BLaER1 treated with 17β-estradiol and CSF1 and Interleukin-3, amounts not matched to agents 10 nM and 100 nM (cell line): ENCODE results near the gene KLHL24.
"Not testable (repeated sequence)": the region's sequence is repeated elsewhere in the genome, so short reads cannot be mapped to it uniquely, and the experiment has no call there.

ENCODE experiments used
- H3K27ac ChIP-seq, 11 experiments: shearing (Covaris generic); formaldehyde crosslinking; 2 replicates each; pipeline ENCODE4 v1.8.1; 2022
- H3K27me3 ChIP-seq, 11 experiments: shearing (Covaris generic); formaldehyde crosslinking; 2 replicates each; pipeline ENCODE4 v1.8.1; 2022
- H3K36me3 ChIP-seq, 11 experiments: shearing (Covaris generic); formaldehyde crosslinking; 2 replicates each; pipeline ENCODE4 v1.8.1; 2022
- H3K4me1 ChIP-seq, 10 experiments: shearing (Covaris generic); formaldehyde crosslinking; 2 replicates each; pipeline ENCODE4 v1.8.1; 2022
- H3K4me2 ChIP-seq, 11 experiments: shearing (Covaris generic); formaldehyde crosslinking; 2 replicates each; pipeline ENCODE4 v1.8.1; 2022
- H3K4me3 ChIP-seq, 10 experiments: shearing (Covaris generic); formaldehyde crosslinking; 2 replicates each; pipeline ENCODE4 v1.8.1; 2022
- H3K9ac ChIP-seq, 11 experiments: shearing (Covaris generic); formaldehyde crosslinking; 2 replicates each; pipeline ENCODE4 v1.8.1; 2022
- H3K9me3 ChIP-seq, 11 experiments: shearing (Covaris generic); formaldehyde crosslinking; replicated peaks in 1 of 11; 2 replicates each; pipeline ENCODE4 v1.8.1; 2022
- H4K20me1 ChIP-seq, 11 experiments: shearing (Covaris generic); formaldehyde crosslinking; 2 replicates each; pipeline ENCODE4 v1.8.1; 2022
- Cebpa-rat ChIP-seq, 11 experiments: shearing (Covaris generic); IDR thresholded peaks; 2 replicates each; pipeline ENCODE4 v1.8.1; 2022

Gene KLHL24

DNA sequence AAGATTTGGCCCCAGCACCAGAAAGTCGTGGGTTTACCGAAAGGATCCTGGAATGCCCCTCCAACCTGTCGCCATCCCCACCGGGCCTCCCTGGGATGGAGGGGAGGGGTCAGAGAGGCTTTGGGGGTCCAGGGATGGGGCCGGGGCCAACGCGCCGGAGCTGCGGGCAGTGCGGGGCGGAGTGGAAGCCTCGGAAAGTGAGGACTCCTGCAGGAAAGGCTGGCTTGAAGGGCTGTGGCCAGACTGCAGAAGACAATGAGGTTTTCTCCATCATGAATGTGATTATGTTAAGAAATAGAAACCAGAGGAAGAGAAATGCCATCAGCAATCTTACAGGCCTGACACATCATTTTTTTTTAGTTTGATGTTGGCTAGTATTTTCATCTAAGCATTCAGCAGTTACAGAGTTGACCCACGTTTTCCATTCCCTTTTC lies 62.9 kb downstream of the KLHL24 start:
- peak overlapping the region; percentile 96 to 100 (median 99) for H3K9ac ChIP-seq
- peaks cover 38 to 50% (median 47%) of the 10 kb centered on the region in 10 experiments for H3K4me1 ChIP-seq
- no peaks in the 10 kb centered on the region for H3K9me3 ChIP-seq
- no peaks in the 10 kb centered on the region for H3K27me3 ChIP-seq
- peak overlapping the region; percentile 86 to 99 (median 93) for H3K4me2 ChIP-seq
- H3K36me3 ChIP-seq, result peaks cover 14 to 25% (median 20%) of the 10 kb centered on the region in 11 experiments
- no peak for TF ChIP-seq Cebpa-rat (IDR thresholded peaks at IDR 0.05)
- H4K20me1 ChIP-seq, result peaks cover 29 to 50% (median 44%) of the 10 kb centered on the region in 11 experiments
- H3K4me3 ChIP-seq, result peak overlapping the region; percentile 87 to 100 (median 98)
- H3K27ac ChIP-seq, result peak overlapping the region; percentile 91 to 99 (median 98)

GRCh38 chr3:183698756-183699155 lies 63.3 kb downstream of the KLHL24 start:
- H3K4me2 ChIP-seq, result peak overlapping the region; percentile 86 to 99 (median 93)
- no peaks in the 10 kb centered on the region for H3K9me3 ChIP-seq
- H3K4me3 ChIP-seq, result peak overlapping the region; percentile 87 to 100 (median 98)
- peak overlapping the region; percentile 91 to 99 (median 98); a peak in 21 of 22 replicates for H3K27ac ChIP-seq
- peak overlapping the region; percentile 96 to 100 (median 99) for H3K9ac ChIP-seq
- peaks cover 41 to 53% (median 51%) of the 10 kb centered on the region in 10 experiments for H3K4me1 ChIP-seq
- TF ChIP-seq Cebpa-rat (IDR thresholded peaks at IDR 0.05), result no peak
- peaks cover 14 to 29% (median 20%) of the 10 kb centered on the region in 11 experiments for H3K36me3 ChIP-seq
- H4K20me1 ChIP-seq, result peaks cover 34 to 54% (median 48%) of the 10 kb centered on the region in 11 experiments
- H3K27me3 ChIP-seq, result no peaks in the 10 kb centered on the region

DNA sequence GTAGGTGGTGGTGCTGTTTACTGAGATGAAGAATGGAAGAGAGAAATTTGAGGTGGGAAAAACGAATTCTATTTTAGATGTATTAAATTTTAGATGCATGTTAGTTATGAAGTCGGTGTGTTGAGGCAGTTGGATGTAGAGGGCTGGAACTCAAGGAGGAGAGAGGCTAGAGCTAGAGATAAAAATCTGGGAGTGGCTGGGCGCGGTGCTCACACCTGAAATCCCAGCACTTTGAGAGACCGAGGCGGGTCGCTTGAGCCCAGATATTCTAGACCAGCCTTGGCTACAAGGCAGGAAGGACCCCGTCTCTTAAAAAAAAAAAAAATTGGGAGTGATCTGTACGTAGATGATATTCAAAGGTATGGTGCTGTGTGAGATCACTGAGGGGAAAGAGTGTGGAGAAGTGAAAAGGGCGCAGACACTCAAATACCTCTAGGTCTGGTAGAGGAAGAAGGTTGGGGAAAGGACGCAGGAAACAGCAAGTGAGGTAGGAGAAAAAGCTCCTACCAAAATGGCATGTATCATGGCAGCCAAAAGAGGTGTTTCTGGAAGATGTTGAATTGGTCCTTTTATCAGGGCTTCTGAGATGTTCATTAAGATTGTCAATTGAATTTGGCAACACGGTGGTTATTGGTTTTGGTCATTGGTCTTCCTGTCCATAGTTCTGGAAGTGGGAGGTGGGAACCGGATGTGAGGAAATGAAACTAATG lies 64.0 kb downstream of the KLHL24 start:
- Histone ChIP-seq H3K27ac (peak overlapping the region; percentile 91 to 99 (median 98); a peak in 21 of 22 replicates), H3K4me2 (peak overlapping the region; percentile 86 to 99 (median 93)), H3K27me3 (no peaks in the 10 kb centered on the region), H3K9ac (peak overlapping the region; percentile 96 to 100 (median 99)), H3K4me3 (peak overlapping the region; percentile 87 to 100 (median 98)), H3K36me3 (peaks cover 14 to 36% (median 21%) of the 10 kb centered on the region in 11 experiments), H3K4me1 (peaks cover 47 to 58% (median 54%) of the 10 kb centered on the region in 10 experiments), H4K20me1 (peaks cover 40 to 60% (median 54%) of the 10 kb centered on the region in 11 experiments), H3K9me3 (no peaks in the 10 kb centered on the region)
- no peak for TF ChIP-seq Cebpa-rat (IDR thresholded peaks at IDR 0.05)

- Histone ChIP-seq H3K27me3 (no peaks in the 10 kb centered on the region), H3K9me3 (no peaks in the 10 kb centered on the region), H3K4me3 (peak overlapping the region in 5 of 10 experiments; percentile 94 to 98 (median 98); a peak in 9 of 20 replicates), H3K27ac (peak overlapping the region in 8 of 11 experiments; percentile 94 to 99 (median 99); a peak in 17 of 22 replicates), H4K20me1 (peaks cover 63 to 84% (median 78%) of the 10 kb centered on the region in 11 experiments), H3K36me3 (peaks cover 21 to 57% (median 40%) of the 10 kb centered on the region in 11 experiments), H3K4me1 (peaks cover 48 to 65% (median 55%) of the 10 kb centered on the region in 10 experiments), H3K9ac (peak overlapping the region in 10 of 11 experiments; percentile 63 to 100 (median 98); a peak in 15 of 22 replicates), H3K4me2 (peak overlapping the region; percentile 86 to 99 (median 93); a peak in 21 of 22 replicates)
- TF ChIP-seq Cebpa-rat (IDR thresholded peaks at IDR 0.05), result no peak
Observed at GRCh38 chr3:183701744-183702143, 66.3 kb downstream of the KLHL24 start.

DNA sequence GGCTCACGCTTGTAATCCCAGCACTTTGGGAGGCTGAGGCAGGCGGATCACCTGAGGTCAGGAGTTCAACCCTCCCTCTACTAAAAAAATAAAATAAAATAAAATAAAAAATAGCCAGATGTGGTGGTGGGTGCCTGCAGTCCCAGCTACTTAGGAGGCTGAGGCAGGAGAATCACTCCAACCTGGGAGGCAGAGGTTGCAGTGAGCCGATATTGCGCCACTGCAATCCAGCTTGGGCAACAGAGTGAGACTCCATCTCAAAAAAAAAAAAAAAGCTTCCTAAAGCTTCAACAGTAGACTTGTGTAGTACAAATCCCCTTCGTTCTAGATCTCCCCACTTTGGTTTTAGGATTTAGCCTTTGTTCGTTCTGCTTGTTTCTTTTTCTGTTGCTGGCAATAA lies 68.5 kb downstream of the KLHL24 start:
- H4K20me1 ChIP-seq, result peaks cover 84 to 100% (median 99%) of the 10 kb centered on the region in 11 experiments
- peaks cover 48 to 61% (median 52%) of the 10 kb centered on the region in 10 experiments for H3K4me1 ChIP-seq
- peak overlapping the region in 2 of 11 experiments; percentile 0 to 23; a peak in 3 of 22 replicates for H3K27ac ChIP-seq
- H3K36me3 ChIP-seq, result peaks cover 21 to 79% (median 62%) of the 10 kb centered on the region in 11 experiments
- H3K9ac ChIP-seq, H3K4me3 ChIP-seq, H3K9me3 ChIP-seq, H3K27me3 ChIP-seq: not testable (repeated sequence)
- peak in 2 of 11 experiments; percentile 63 to 77; a peak in 4 of 22 replicates for TF ChIP-seq Cebpa-rat (IDR thresholded peaks at IDR 0.05)
- peak overlapping the region; percentile 31 to 97 (median 91); a peak in 17 of 22 replicates for H3K4me2 ChIP-seq

GRCh38 chr3:183710231-183710630 lies 74.8 kb downstream of the KLHL24 start:
- no peak for TF ChIP-seq Cebpa-rat (IDR thresholded peaks at IDR 0.05)
- H3K9me3 ChIP-seq, result no peaks in the 10 kb centered on the region
- no peak overlapping the region for H3K4me2 ChIP-seq
- H3K27me3 ChIP-seq, result no peaks in the 10 kb centered on the region
- no peak overlapping the region for H3K27ac ChIP-seq
- H3K9ac ChIP-seq, result no peak overlapping the region
- peaks cover 24 to 95% (median 75%) of the 10 kb centered on the region in 11 experiments; a peak in 21 of 22 replicates for H3K36me3 ChIP-seq
- H3K4me3 ChIP-seq, result no peak overlapping the region
- H3K4me1 ChIP-seq, result peaks cover 0 to 12% (median 0%) of the 10 kb centered on the region in 10 experiments; a peak in 2 of 20 replicates
- peaks cover 99 to 100% (median 100%) of the 10 kb centered on the region in 11 experiments for H4K20me1 ChIP-seq

GRCh38 chr3:183711516-183711915 lies 76.1 kb downstream of the KLHL24 start:
- Histone ChIP-seq H3K9me3 (no peaks in the 10 kb centered on the region), H3K27me3 (no peaks in the 10 kb centered on the region), H3K4me1 (peaks cover 0 to 12% (median 0%) of the 10 kb centered on the region in 10 experiments; a peak in 2 of 20 replicates), H3K4me3 (no peak overlapping the region), H3K4me2 (no peak overlapping the region), H3K27ac (no peak overlapping the region), H4K20me1 (peaks cover 94 to 100% (median 100%) of the 10 kb centered on the region in 11 experiments), H3K36me3 (peaks cover 35 to 97% (median 80%) of the 10 kb centered on the region in 11 experiments), H3K9ac (no peak overlapping the region)
- no peak for TF ChIP-seq Cebpa-rat (IDR thresholded peaks at IDR 0.05)

DNA sequence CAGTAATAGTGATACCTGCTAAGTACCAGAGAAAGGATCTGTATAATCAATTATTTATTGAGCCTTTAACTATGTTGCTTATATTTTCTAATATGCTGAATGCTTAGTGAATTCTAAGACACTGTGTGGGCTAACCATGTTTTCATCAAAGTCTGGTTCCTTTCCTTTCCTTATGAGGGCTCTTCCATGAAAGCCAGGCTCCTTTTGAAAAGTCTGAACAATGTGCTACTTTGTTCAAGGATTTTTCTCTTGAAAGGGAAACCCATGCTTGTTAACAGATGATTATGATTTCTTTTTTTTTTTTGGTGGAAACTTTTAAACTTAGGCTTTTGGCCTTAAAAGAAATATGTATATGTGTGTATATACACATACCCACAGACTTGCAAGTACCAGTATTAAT lies 79.2 kb downstream of the KLHL24 start:
- no peak overlapping the region for H3K4me3 ChIP-seq
- H3K4me1 ChIP-seq, result peaks cover 0 to 4% (median 0%) of the 10 kb centered on the region in 10 experiments; a peak in 1 of 20 replicates
- H3K9me3 ChIP-seq, result no peaks in the 10 kb centered on the region
- no peak overlapping the region for H3K9ac ChIP-seq
- H4K20me1 ChIP-seq, result peaks cover 74 to 100% (median 93%) of the 10 kb centered on the region in 11 experiments
- no peak for TF ChIP-seq Cebpa-rat (IDR thresholded peaks at IDR 0.05)
- no peaks in the 10 kb centered on the region for H3K27me3 ChIP-seq
- H3K36me3 ChIP-seq, result peaks cover 64 to 97% (median 87%) of the 10 kb centered on the region in 11 experiments
- H3K27ac ChIP-seq, result no peak overlapping the region
- H3K4me2 ChIP-seq, result no peak overlapping the region

GRCh38 chr3:183718012-183718411 lies 82.6 kb downstream of the KLHL24 start:
- Histone ChIP-seq H4K20me1 (peaks cover 47 to 95% (median 73%) of the 10 kb centered on the region in 11 experiments), H3K27ac (no peak overlapping the region), H3K9ac (no peak overlapping the region), H3K4me2 (no peak overlapping the region), H3K4me1 (no peaks in the 10 kb centered on the region), H3K9me3 (no peaks in the 10 kb centered on the region), H3K36me3 (peaks cover 84 to 100% (median 93%) of the 10 kb centered on the region in 11 experiments), H3K27me3 (no peaks in the 10 kb centered on the region), H3K4me3 (no peak overlapping the region)
- no peak for TF ChIP-seq Cebpa-rat (IDR thresholded peaks at IDR 0.05)
